GM20431 (cell line): ENCODE data around the gene ENO2.
"Not testable (repeated sequence)": the region's sequence is repeated elsewhere in the genome, so short reads cannot be mapped to it uniquely, and the experiment has no call there.

ENCODE experiments used
- in situ Hi-C: fragments of 300-500 bp; cut with MseI, MboI; formaldehyde crosslinking; loops from one replicate; pipeline ENCODE4 v1.15.0; 2020; ENCODE audit warnings: low sequenced_read_pairs; ENCODE audit not compliant: unreplicated experiment

The ENO2 gene

DNA sequence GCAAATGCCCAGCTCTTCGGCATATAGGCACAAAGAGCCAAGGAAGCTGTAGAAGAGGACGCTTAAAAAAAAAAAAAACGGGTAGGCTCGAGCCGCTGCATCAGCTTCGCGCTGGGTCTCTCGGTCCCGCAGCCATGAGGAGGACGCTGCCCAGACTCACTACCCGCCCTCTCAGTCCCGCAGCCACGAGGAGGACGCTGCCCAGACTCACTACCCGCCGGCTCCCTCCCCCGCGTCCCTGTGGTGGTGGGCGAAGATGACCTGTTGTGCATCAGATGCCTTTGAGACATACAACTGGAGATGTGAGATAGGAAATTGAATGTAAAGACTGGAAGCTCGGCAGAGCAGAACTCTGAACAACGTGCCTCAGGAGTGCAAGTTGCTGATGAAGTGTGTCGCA, 29.8 kb upstream of the ENO2 start:
- in situ Hi-C loops: no loop called here

- in situ Hi-C loops: not testable (repeated sequence)
Measured at GRCh38 chr12:6886206-6886999, 28.0 kb upstream of the ENO2 start.

GRCh38 chr12:6887460-6887859, 26.9 kb upstream of the ENO2 start:
- in situ Hi-C loops: no loop called here

DNA sequence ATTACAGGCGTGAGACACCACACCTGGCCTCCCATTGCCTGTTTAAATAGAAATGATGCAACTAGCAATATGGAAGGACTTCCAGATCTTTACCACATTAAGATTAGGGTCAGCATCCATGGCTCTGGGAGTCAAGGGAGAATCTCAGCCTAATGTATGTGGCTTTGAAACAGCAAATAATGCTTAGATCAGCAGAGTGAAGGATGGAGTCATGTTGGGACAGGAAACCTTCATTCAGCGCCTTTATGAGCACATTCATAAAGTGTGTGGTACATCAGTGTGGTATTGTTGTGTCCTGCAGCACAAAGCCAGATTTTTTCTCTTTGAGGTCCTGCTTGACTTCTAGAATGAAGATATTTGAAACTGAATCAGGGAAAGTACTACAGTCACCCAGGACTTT, 26.0 kb upstream of the ENO2 start:
- in situ Hi-C loops: no loop called here

GRCh38 chr12:6888794-6889193, 25.6 kb upstream of the ENO2 start:
- in situ Hi-C loops: not testable (repeated sequence)

GRCh38 chr12:6889775-6890573, 24.4 kb upstream of the ENO2 start:
- in situ Hi-C loops: not testable (repeated sequence)

DNA sequence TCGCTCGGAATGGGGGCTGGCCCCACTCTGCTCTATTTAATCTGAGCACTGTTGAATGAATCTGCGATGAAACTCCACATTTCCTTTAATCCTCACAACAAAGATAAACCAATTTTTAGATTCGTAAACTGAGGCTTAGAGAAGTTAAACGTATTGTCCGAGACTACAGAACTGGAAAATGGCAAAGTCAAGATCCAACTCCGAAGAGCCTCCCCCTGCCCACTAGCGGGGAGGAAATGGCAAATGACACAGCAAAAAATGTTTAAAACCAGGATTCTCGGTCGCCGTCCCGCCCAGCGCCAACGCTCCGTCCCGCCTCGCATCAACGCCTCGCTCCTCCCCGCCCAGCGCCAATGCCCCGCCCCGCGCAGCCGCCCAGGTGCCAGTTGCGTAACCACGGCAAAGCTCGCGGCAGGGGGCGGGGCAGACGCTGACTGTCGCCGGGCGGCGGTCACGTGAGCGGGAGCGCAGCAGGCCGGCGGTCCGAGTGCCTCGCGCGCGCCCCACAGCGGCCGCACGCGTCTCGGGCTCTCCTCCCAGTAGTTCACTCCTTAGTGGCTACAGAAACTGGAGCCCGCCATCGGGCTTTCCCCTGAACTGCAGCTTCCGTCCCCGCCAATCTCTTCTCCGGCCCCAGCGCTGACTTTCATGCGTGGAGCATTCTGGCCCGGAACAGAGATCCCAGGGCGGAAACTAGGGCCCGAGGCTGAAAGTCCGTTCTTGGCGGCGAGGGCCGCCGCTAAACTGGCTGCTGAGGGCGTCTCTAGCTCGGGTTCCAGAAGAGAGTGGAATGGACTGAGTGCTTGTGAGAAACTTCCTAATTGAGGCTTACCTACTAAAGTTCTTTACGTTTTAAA, 23.4 kb upstream of the ENO2 start:
- in situ Hi-C loops: no loop called here

DNA sequence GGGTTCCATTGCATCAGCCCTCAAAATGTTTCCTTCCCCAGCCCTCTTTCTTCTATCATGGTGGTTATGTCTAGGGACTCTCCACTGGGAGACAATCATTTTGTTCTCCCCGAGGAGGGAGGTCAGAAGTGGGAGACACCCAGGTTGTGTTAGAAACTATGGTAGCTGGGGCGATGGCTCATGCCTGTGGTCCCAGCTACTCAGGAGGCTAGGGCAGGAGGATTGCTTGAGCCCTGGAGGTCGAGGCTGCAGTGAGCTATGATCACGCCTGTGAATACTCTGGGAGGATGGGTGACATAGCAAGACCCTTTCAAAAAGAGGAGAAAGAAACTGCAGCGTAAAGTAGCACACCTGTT, 22.8 kb upstream of the ENO2 start:
- in situ Hi-C loops: no loop called here

DNA sequence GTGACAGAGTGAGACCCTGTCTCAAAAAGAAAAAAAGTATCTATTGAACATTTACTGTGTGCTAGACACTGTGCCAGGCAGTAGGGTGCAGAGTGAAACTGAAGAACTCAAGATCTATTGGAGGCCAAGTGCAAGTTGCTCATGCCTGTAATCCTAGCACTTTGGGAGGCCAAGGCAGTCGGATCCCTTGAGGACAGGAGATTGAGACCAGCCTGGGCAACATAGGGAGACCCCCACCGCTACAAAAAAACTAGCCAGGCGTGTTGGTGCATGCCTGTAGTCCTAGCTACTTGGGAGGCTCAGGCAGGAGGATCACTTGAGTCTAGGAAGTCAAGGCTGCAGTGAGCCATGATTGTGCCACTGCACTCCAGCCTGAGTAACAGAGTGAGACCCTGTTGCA, 21.7 kb upstream of the ENO2 start:
- in situ Hi-C loops: not testable (repeated sequence)

GRCh38 chr12:6894321-6894720, 20.1 kb upstream of the ENO2 start:
- in situ Hi-C loops: no loop called here

- in situ Hi-C loops: no loop called here
Measured at GRCh38 chr12:6896846-6897435, 17.4 kb upstream of the ENO2 start.

GRCh38 chr12:6899427-6899826, 15.0 kb upstream of the ENO2 start:
- in situ Hi-C loops: no loop called here

DNA sequence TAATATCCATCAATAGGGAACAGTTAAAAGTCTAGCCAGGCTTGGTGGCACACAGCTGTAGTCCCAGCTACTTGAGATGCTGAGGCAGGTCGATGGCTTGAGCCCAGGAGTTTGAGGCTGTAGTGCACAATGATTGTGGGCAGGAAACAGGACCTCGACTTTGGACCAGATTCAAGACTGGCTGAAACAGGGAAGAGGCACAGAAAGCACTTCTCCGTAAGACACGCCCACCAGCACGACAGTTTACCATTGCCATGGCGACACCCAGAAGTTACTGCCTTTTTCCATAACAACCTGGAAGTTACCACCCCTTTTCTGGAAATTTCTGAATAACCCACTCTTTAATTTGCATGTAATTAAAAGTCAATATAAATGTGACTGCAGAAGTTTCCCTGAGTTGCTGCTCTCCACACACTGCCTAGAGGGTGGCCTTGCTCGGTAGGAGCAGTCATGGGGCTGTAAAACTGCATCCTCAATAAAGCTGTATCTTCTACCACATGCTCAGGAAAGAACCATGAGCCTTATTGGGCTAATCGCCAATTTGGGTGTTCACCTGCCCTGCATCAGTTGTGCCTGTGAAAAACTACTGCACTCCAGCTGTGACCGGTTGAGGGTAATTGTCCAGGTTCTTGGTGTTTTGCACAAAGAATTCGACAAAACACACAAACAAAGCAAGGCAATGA, 14.4 kb upstream of the ENO2 start:
- in situ Hi-C loops: no loop called here

- in situ Hi-C loops: no loop called here
Measured at GRCh38 chr12:6902448-6902847, 11.9 kb upstream of the ENO2 start.

DNA sequence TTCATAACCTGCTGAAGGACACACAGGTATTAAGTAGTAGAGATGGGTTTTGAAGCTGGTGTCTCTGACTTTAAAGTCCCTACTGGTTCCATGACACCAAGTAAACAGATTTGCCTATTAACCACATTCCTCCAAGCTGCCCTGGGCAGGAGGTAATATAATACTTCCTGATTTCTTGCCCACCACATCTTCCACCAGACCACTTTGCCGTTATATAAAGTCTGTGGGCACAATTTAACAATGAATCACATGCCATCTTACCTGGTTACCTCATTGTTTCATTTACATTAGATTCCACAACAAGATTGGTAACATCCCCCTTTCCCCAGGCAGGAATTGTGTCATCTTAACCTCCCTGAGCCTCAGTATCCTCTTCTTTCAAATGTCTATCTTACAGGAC, 10.7 kb upstream of the ENO2 start:
- in situ Hi-C loops: no loop called here

DNA sequence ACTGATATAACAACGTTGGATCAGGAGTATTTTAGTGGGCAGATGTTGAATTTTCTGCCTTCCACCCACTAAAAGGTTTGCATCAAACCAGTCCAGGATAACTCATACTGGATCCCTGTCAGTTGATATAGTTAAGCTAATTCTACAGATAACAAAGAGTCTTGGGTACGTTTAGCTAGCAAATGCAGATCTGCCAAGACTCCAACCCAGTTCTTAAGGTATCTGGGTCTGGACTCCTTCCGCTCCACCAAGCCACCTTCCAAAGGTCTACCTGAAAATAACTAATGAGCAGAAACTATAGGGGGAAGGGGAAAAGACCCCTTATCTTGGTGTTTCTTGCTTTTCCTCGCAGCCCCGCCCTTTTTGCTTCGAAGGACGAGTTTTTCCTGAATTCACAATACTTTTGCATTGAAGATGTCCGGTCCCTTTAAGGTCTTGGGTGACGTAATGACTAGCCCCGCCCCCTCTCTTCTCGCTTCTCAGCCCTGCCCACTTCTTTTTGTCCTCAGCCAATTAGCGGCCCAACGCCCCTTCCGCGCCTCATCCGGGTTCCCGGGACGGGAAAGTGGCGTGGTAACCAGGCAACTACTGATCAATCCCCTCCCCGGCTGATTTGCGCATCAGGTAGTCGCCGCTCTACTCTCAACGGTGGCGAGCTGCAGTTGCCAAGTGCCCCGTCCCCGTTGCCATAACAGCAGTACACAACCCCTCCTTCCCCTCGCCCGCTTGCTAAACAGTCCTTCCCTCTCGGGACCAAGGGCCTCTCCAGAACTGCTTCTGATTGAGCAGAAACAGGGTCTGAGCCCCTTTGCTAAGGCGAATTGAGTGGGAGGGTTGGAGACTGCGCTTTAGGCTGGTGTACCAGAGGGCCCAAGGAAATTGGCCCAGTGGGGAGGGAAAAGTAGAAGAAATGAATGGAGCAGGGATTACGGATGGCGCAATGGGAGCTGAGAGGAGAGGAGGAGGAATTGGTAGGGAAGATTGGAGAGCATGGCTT, 9.8 kb upstream of the ENO2 start, which contains the start of gene LRRC23:
TSS of gene LRRC23 (plus strand) at position 543 of the 997 bp plus-strand sequence. CDS start 812 bp downstream, outside the sequence.
- in situ Hi-C loops: no loop called here

DNA sequence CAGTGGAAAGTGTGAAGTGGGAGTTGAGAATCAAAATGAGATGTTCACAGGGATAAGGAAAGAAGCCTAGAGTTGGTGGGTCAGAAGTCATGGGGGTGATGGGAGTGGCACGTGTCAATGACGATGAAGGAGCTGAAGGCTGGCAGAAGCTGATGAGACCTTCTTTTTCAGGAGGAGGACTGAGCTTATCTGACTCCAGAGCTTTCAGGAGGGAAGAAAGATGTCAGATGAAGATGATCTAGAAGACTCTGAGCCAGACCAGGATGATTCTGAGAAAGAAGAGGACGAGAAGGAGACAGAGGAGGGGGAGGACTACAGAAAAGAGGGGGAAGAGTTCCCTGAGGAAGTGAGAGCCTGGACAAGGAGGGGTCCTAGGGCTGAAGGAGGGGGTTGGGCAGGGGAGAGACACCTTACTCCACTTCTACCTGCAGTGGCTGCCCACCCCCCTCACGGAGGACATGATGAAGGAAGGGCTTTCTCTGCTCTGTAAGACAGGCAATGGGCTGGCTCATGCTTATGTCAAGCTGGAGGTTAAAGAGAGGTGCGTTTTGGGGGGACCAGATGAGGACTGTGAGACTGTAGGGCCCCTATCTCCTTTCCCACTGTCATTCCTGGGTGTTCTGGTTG, 8.9 kb upstream of the ENO2 start:
- in situ Hi-C loops: no loop called here

DNA sequence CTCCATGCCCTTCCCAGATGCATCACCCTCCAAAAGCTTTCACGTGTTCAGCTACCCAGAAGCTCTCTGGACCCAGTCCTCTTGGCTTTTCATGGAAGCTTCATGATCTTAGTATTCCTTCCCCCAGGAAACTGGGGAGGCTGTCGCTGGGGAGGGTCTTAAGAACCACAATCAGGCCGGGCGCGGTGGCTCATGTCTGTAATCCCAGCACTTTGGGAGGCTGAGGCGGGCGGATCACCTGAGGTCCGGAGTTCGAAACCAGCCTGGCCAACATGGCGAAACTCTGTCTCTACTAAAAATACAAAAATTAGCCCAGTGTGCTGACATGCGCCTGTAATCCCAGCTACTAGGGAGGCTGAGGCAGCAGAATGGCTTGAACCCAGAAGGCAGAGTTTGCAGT, 6.2 kb upstream of the ENO2 start:
- in situ Hi-C loops: not testable (repeated sequence)
